Measurements from ENCODE around the gene LRRC55. TPM values are rescaled to one million over a fixed set of nuclear protein-coding genes. Genes with fewer than 3 reads are reported as not detected.

Gene LRRC55
- total and polyA plus RNA-seq, 9 of the 15 experiments (the other 6 are each of a cell fraction or from before 2014, with no cell fraction given), result not detected

DNA sequence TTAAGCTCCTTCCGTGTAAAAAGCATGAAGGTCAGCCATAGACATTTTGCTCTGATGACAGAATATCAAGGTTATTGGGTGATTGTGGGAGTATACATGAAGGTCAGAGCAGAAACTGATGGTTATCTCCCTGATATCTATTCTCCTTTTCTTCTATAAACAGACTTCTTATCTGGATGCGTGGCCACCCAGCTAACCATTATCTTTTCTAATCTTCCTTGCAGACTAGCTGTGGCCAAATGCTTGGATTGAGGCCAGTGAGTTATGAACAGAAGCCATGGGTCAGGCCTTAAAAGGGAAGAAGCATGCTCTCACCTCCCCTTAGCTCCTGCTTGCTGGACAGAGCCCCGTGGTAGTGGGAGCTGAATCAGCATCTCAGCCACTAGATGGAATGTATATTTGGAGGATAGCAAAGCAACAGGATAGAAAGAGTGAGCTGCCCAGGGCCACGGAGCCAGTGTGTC is 31.3 kb upstream of the LRRC55 start:
- no TSS peak for BruUV-seq (replicated peaks)
- no peak for TF ChIP-seq NCOA4 (IDR thresholded peaks at IDR 0.05; ENCODE audit: partially characterized antibody)
- TF ChIP-seq EHMT2 (IDR thresholded peaks at IDR 0.05), result peak; percentile 70
- no peak for TF ChIP-seq MEF2A (IDR thresholded peaks at IDR 0.05; ENCODE audit: control insufficient read depth, low read depth, low read length)
- peak; percentile 76; the same call in 1 of the 2 replicates for TF ChIP-seq ELF4 (CRISPR knock-in tag; IDR thresholded peaks at IDR 0.05)
- 0 out of 2 replicates have a peak, but pooled peaks have one; percentile 45 for TF ChIP-seq ZNF75A (CRISPR knock-in tag; IDR thresholded peaks at IDR 0.05)
- no peak for TF ChIP-seq POLR2G (IDR thresholded peaks at IDR 0.05; ENCODE audit: low read depth, low read length)
- TF ChIP-seq JUND (IDR thresholded peaks at IDR 0.05; ENCODE audit: borderline replicate concordance, low read depth, low read length), result peak; percentile 29; the same call in 1 of the 2 replicates
- peak; percentile 51; the same call in 2 of the 3 replicates for TF ChIP-seq JUND (tag; IDR thresholded peaks at IDR 0.05; ENCODE audit: borderline replicate concordance, low read depth, low read length)
- TF ChIP-seq HMG20B (CRISPR knock-in tag; IDR thresholded peaks at IDR 0.05), result no peak
- peak; percentile 90 for TF ChIP-seq CXXC5 (CRISPR knock-in tag; IDR thresholded peaks at IDR 0.05)
- peak; percentile 15 for TF ChIP-seq MEIS2 (IDR thresholded peaks at IDR 0.05; ENCODE audit: partially characterized antibody)
- no peak for TF ChIP-seq ZNF436 (CRISPR knock-in tag; IDR thresholded peaks at IDR 0.05)
- TF ChIP-seq ZNF316 (IDR thresholded peaks at IDR 0.05), result peak; percentile 77
- TF ChIP-seq MECOM (CRISPR knock-in tag; IDR thresholded peaks at IDR 0.05), result peak; percentile 37; the same call in 1 of the 2 replicates
- TF ChIP-seq ZNF764 (CRISPR knock-in tag; IDR thresholded peaks at IDR 0.05; ENCODE audit: low read depth), result no peak
- TF ChIP-seq HEY1 (CRISPR knock-in tag; IDR thresholded peaks at IDR 0.05; ENCODE audit: borderline replicate concordance), result no peak
- TF ChIP-seq, protein P1, sequence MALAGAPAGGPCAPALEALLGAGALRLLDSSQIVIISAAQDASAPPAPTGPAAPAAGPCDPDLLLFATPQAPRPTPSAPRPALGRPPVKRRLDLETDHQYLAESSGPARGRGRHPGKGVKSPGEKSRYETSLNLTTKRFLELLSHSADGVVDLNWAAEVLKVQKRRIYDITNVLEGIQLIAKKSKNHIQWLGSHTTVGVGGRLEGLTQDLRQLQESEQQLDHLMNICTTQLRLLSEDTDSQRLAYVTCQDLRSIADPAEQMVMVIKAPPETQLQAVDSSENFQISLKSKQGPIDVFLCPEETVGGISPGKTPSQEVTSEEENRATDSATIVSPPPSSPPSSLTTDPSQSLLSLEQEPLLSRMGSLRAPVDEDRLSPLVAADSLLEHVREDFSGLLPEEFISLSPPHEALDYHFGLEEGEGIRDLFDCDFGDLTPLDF (CRISPR knock-in tag; IDR thresholded peaks at IDR 0.05), result no peak
- TF ChIP-seq, protein P2, sequence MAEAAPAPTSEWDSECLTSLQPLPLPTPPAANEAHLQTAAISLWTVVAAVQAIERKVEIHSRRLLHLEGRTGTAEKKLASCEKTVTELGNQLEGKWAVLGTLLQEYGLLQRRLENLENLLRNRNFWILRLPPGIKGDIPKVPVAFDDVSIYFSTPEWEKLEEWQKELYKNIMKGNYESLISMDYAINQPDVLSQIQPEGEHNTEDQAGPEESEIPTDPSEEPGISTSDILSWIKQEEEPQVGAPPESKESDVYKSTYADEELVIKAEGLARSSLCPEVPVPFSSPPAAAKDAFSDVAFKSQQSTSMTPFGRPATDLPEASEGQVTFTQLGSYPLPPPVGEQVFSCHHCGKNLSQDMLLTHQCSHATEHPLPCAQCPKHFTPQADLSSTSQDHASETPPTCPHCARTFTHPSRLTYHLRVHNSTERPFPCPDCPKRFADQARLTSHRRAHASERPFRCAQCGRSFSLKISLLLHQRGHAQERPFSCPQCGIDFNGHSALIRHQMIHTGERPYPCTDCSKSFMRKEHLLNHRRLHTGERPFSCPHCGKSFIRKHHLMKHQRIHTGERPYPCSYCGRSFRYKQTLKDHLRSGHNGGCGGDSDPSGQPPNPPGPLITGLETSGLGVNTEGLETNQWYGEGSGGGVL (CRISPR knock-in tag; IDR thresholded peaks at IDR 0.05), result no peak

More for the DNA sequence above, 31.3 kb upstream of the LRRC55 start:
- in situ Hi-C loops (cut with MboI), result no loop called here
- peaks cover 3% of the 10 kb centered on the region for H3K9me1 ChIP-seq (ENCODE audit: control insufficient read depth, insufficient read depth, low read length)
- peak overlapping the region; percentile 21 for H3K4me2 ChIP-seq (ENCODE audit: insufficient read depth, low read length)
- peak overlapping the region; percentile 17; the same call in 1 of the 3 replicates for H3K27ac ChIP-seq (ENCODE audit: extremely low read depth, low read depth, low read length)
- 0% methylated on average over 4 of the region's 4 CpGs for WGBS (ENCODE audit: insufficient coverage, low coverage, missing lambda C conversion rate)
- ATAC-seq (peak; percentile 79), FAIRE-seq (peak; percentile 60), DNase-seq (ENCODE audit: extremely low read depth in 1 of 4, low spot score in 3 of 4) (peak; percentile 25 to 75 (median 35))
- H3K36me3 ChIP-seq (ENCODE audit: control insufficient read depth, insufficient read depth, low read length), result no peaks in the 10 kb centered on the region
- no peak overlapping the region for H3K4me3 ChIP-seq
- H3K27me3 ChIP-seq (ENCODE audit: control insufficient read depth in 2 of 2, insufficient read depth in 2 of 2, low read length in 2 of 2), result no peaks in the 10 kb centered on the region
- peak overlapping the region in 1 of 2 experiments; percentile 74; a peak in 1 of 4 replicates for H3K9ac ChIP-seq (ENCODE audit: insufficient read depth in 1 of 2, low read depth in 2 of 2, low read length in 2 of 2)
- H3K79me2 ChIP-seq (ENCODE audit: control insufficient read depth, insufficient read depth, low read length), result no peaks in the 10 kb centered on the region
- no peaks in the 10 kb centered on the region for H4K20me1 ChIP-seq (replicated peaks; ENCODE audit: control insufficient read depth, insufficient read depth, low read length)
- ChIA-PET CTCF (ENCODE audit: low intra/inter-chr PET ratio) (no interaction called here), POLR2A (interaction anchor here (0.9 to 1.5 kb wide), 4 partner anchors 12 to 161 kb away, joined by 3 to 4 read pairs (median 3); no protein-coding TSS in a partner anchor)
- H3K9me3 ChIP-seq (replicated peaks; ENCODE audit: control insufficient read depth, insufficient read depth, low read depth, low read length), result no peaks in the 10 kb centered on the region
- H2AFZ ChIP-seq (ENCODE audit: low read depth, low read length), result 0 out of 2 replicates have a peak overlapping the region, but pooled peaks have one; percentile 23
- intact Hi-C loops (cut with micrococcal nuclease), result no loop called here
- H3K4me1 ChIP-seq (replicated peaks in 1 of 2; ENCODE audit: control insufficient read depth in 2 of 2, insufficient read depth in 2 of 2, low read length in 2 of 2), result peaks cover 7 to 16% of the 10 kb centered on the region in 2 experiments; a peak in 3 of 5 replicates
